Measurements from ENCODE around the gene FOXK1.

The FOXK1 gene

GRCh38 chr7:4727914-4728705, 46.0 kb downstream of the FOXK1 start:
- no peak for DNase-seq (ENCODE audit: extremely low read depth, low read depth)
- H3K4me3 ChIP-seq (replicated peaks; ENCODE audit: low read depth, low read length) = no peak overlapping the region
- TF ChIP-seq CTCF (IDR thresholded peaks at IDR 0.05; ENCODE audit: low read depth, low read length, missing control alignments) = no peak

DNA sequence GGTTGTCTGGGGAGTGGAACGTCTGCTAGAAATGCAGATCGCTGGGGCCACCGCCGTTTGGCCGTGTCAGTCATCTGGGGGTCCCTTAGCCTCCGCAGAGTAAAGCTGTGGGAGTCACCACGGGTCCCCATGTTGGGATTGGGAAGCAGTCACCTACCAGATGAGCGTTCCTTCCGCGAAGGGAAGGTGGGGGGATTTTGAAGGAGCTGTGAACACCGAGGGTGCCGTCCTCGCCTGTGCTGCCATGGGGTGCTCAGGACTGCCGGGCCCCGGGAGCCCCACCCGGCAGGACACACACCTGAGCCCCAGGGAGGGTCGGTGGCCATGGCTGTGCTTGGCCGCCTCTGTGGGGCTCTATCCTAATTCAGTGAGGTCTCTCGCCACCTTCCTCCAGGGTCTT, 47.2 kb downstream of the FOXK1 start:
- no peak for DNase-seq (ENCODE audit: extremely low read depth, low read depth)
- TF ChIP-seq CTCF (IDR thresholded peaks at IDR 0.05; ENCODE audit: low read depth, low read length, missing control alignments) = no peak
- no peak overlapping the region for H3K4me3 ChIP-seq (replicated peaks; ENCODE audit: low read depth, low read length)

DNA sequence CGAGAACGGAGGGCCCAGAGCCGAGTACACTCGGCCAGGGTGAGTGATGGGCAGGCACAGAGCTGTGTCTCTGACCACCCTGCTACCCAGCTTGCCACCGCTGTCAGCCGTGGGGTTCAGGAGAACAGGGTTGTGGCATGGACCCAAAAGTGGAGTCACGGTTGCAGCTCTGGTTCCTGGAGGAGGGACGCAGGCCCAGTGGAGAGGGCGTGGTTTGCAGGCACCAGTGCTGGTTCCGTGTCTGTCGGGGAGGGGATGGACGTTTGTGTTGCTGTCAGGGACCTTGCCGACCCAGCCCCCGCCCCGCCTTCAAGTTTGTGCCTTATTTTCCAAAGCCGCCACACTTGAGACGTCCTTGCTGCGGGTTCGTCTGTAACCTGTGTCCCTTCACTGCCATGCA, 48.2 kb downstream of the FOXK1 start:
- no peak overlapping the region for H3K4me3 ChIP-seq (replicated peaks; ENCODE audit: low read depth, low read length)
- no peak for DNase-seq (ENCODE audit: extremely low read depth, low read depth)
- TF ChIP-seq CTCF (IDR thresholded peaks at IDR 0.05; ENCODE audit: low read depth, low read length, missing control alignments) = no peak

- TF ChIP-seq CTCF (IDR thresholded peaks at IDR 0.05; ENCODE audit: low read depth, low read length, missing control alignments) = no peak
- no peak overlapping the region for H3K4me3 ChIP-seq (replicated peaks; ENCODE audit: low read depth, low read length)
- DNase-seq (ENCODE audit: extremely low read depth, low read depth) = no peak
Measured at GRCh38 chr7:4730971-4731370, 48.9 kb downstream of the FOXK1 start.

DNA sequence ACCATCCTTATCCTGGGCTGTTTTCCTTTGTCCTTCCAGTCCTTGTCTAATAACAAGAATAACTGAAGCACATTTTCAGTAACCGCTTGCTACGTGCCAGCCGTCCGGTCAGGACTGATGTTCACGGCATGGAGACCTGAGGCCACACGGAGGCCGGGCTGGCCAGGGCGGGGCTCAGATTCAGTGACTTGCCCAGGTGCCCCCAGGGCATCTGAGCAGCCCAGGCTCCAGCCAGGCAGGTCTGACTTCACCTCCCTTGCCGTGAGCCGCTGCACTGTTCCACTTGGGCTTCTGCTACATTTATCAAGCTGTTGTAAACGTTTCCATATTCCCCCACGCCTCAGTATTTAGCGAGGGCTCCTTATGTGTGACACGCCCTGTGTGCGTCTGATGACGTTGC, 49.7 kb downstream of the FOXK1 start:
- H3K4me3 ChIP-seq (replicated peaks; ENCODE audit: low read depth, low read length) = no peak overlapping the region
- no peak for DNase-seq (ENCODE audit: extremely low read depth, low read depth)
- TF ChIP-seq CTCF (IDR thresholded peaks at IDR 0.05; ENCODE audit: low read depth, low read length, missing control alignments) = no peak

DNA sequence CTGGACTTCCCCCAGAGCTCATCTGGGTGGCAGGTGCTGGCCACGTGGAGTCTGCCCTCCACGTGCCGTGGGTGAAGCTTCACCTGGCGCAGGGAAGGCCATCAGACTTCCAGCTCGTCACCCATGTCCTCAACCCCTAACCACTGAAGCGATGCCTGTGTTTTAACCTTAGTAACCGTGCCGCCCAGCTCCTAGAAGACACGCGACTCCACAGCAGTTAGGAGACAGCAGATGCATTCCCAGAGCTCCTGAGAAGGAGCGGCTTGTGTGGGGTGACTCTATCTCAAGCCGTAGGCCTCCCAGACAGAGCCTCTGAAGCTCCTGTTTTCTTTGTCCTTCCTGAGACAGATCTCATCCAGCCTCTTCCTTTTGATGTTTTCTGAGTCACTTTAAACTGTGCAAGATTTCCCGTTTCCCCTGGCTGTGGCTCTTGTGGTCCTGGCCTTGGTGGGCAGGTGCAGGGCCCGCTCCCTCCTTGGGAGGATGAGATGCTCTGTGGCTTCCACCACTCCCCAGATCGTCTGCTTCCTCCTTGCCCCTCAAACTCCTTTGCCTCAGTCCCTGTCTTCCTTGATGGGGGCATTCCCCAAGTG, 51.9 kb downstream of the FOXK1 start:
- TF ChIP-seq CTCF (IDR thresholded peaks at IDR 0.05; ENCODE audit: low read depth, low read length, missing control alignments) = no peak
- H3K4me3 ChIP-seq (replicated peaks; ENCODE audit: low read depth, low read length) = no peak overlapping the region
- no peak for DNase-seq (ENCODE audit: extremely low read depth, low read depth)
